ENCODE data around the gene ANGPTL8. TPM values are rescaled to one million over a fixed set of nuclear protein-coding genes. Genes with fewer than 3 reads are reported as not detected.

ANGPTL8 gene
- total and polyA plus RNA-seq, 2 experiments from 2014 or later = not detected

- no peak overlapping the region for H2AFZ ChIP-seq
- H3K79me2 ChIP-seq (replicated peaks; ENCODE audit: insufficient read depth) = no peaks in the 10 kb centered on the region
- H3K4me1 ChIP-seq (ENCODE audit: insufficient read depth) = no peaks in the 10 kb centered on the region; the same call in 1 of the 2 replicates
- H3F3A ChIP-seq (replicated peaks; ENCODE audit: low read depth) = 0 out of 2 replicates have a peak, but pooled peaks cover 11% of the 10 kb centered on the region
- Mint-ChIP-seq H3K36me3 (ENCODE audit: low read depth) (peaks cover 6% of the 10 kb centered on the region), H3K4me1 (peaks cover 3% of the 10 kb centered on the region; the same call in 2 of the 3 replicates), H3K9me3 (no peaks in the 10 kb centered on the region), H3K27ac (no peak overlapping the region), H3K27me3 (ENCODE audit: insufficient read depth, low read depth, poor library complexity) (peaks cover 1% of the 10 kb centered on the region), H3K4me3 (no peak overlapping the region)
- H3K4me3 ChIP-seq = no peak overlapping the region
- no peak for ATAC-seq
- H3K4me2 ChIP-seq = no peak overlapping the region
- no peak overlapping the region for H3K27ac ChIP-seq (ENCODE audit: low read depth)
- no peak for TF ChIP-seq EZH2 (IDR thresholded peaks at IDR 0.05; ENCODE audit: low read depth, unreplicated experiment)
- no peak for TF ChIP-seq ZNF331 (CRISPR knock-in tag; IDR thresholded peaks at IDR 0.05; ENCODE audit: low read depth)
- TF ChIP-seq REST (IDR thresholded peaks at IDR 0.05; ENCODE audit: unreplicated experiment) = no peak
- TF ChIP-seq NANOG (IDR thresholded peaks at IDR 0.05; ENCODE audit: borderline replicate concordance) = no peak
- TF ChIP-seq JUNB (IDR thresholded peaks at IDR 0.05; ENCODE audit: unreplicated experiment) = no peak
- no peak for TF ChIP-seq ZNF114 (CRISPR knock-in tag; IDR thresholded peaks at IDR 0.05)
- TF ChIP-seq, protein P1, sequence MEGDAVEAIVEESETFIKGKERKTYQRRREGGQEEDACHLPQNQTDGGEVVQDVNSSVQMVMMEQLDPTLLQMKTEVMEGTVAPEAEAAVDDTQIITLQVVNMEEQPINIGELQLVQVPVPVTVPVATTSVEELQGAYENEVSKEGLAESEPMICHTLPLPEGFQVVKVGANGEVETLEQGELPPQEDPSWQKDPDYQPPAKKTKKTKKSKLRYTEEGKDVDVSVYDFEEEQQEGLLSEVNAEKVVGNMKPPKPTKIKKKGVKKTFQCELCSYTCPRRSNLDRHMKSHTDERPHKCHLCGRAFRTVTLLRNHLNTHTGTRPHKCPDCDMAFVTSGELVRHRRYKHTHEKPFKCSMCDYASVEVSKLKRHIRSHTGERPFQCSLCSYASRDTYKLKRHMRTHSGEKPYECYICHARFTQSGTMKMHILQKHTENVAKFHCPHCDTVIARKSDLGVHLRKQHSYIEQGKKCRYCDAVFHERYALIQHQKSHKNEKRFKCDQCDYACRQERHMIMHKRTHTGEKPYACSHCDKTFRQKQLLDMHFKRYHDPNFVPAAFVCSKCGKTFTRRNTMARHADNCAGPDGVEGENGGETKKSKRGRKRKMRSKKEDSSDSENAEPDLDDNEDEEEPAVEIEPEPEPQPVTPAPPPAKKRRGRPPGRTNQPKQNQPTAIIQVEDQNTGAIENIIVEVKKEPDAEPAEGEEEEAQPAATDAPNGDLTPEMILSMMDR (conservative IDR thresholded peaks at IDR 0.05; ENCODE audit: low read depth in 2 of 2) = no peak
- no peak for TF ChIP-seq EZH2phosphoT487 (IDR thresholded peaks at IDR 0.05; ENCODE audit: unreplicated experiment)
- no peaks in the 10 kb centered on the region for H3K9me2 ChIP-seq (ENCODE audit: insufficient read depth)
- 0 out of 2 replicates have a peak, but pooled peaks cover 3% of the 10 kb centered on the region for H4K20me1 ChIP-seq (replicated peaks; ENCODE audit: insufficient read depth)
- no peaks in the 10 kb centered on the region for H3K27me3 ChIP-seq (ENCODE audit: insufficient read depth)
- DNase-seq (ENCODE audit: low spot score) = no peak
- 0 out of 2 replicates have a peak, but pooled peaks cover 3% of the 10 kb centered on the region for H3K36me3 ChIP-seq (ENCODE audit: insufficient read depth)
Observed at GRCh38 chr19:11204943-11205349, 34.5 kb upstream of the ANGPTL8 start.

DNA sequence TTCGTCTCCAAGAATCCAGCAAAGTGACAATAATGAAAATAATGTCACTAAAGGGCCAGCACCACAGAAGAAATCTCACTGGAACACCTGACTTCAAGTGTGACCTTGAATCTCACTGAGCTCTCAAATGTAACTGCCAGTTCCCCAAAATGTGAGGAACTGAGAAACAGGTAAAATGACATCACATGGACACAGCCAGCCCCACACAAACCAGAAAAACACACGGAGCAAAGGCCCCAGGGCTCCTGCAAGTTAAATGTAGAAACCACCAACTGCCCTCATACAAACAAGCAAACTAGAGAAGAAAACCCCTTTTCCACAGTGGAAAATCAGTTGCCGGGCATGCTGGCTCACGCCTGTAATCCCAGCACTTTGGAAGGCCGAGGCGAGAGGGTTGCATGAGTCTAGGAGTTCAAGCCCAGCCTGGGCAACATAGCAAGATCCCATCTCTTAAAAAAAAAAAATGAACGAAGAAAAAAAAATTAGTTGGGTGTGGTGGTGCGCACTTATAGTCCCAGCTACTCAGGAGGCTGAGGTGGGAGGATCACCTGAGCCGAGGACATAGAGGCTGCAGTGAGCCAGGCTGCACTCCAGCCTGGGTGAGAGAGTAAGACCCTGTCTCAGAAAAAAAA, 33.4 kb upstream of the ANGPTL8 start:
- Mint-ChIP-seq H3K27me3 (ENCODE audit: insufficient read depth, low read depth, poor library complexity) (peaks cover 3% of the 10 kb centered on the region), H3K4me1 (peaks cover 3% of the 10 kb centered on the region; the same call in 2 of the 3 replicates), H3K4me3 (no peak overlapping the region), H3K9me3 (no peaks in the 10 kb centered on the region), H3K27ac (no peak overlapping the region), H3K36me3 (ENCODE audit: low read depth) (peaks cover 6% of the 10 kb centered on the region)
- H3K4me3 ChIP-seq = no peak overlapping the region
- H3K4me2 ChIP-seq = no peak overlapping the region
- no peaks in the 10 kb centered on the region for H3K27me3 ChIP-seq (ENCODE audit: insufficient read depth)
- H2AFZ ChIP-seq = no peak overlapping the region
- 0 out of 2 replicates have a peak, but pooled peaks cover 3% of the 10 kb centered on the region for H3K36me3 ChIP-seq (ENCODE audit: insufficient read depth)
- no peak for DNase-seq (ENCODE audit: low spot score)
- H3F3A ChIP-seq (replicated peaks; ENCODE audit: low read depth) = 0 out of 2 replicates have a peak, but pooled peaks cover 3% of the 10 kb centered on the region
- no peaks in the 10 kb centered on the region for H3K9me2 ChIP-seq (ENCODE audit: insufficient read depth)
- H3K27ac ChIP-seq (ENCODE audit: low read depth) = no peak overlapping the region
- 0 out of 2 replicates have a peak, but pooled peaks cover 3% of the 10 kb centered on the region for H4K20me1 ChIP-seq (replicated peaks; ENCODE audit: insufficient read depth)
- ATAC-seq = no peak
- H3K79me2 ChIP-seq (replicated peaks; ENCODE audit: insufficient read depth) = no peaks in the 10 kb centered on the region
- H3K4me1 ChIP-seq (ENCODE audit: insufficient read depth) = no peaks in the 10 kb centered on the region; the same call in 1 of the 2 replicates
- TF ChIP-seq ZNF114 (CRISPR knock-in tag; IDR thresholded peaks at IDR 0.05) (no peak), ZNF331 (CRISPR knock-in tag; IDR thresholded peaks at IDR 0.05; ENCODE audit: low read depth) (no peak), JUNB (IDR thresholded peaks at IDR 0.05; ENCODE audit: unreplicated experiment) (no peak), CREB1 (CRISPR knock-in tag; IDR thresholded peaks at IDR 0.05; ENCODE audit: low read depth) (no peak), REST (IDR thresholded peaks at IDR 0.05; ENCODE audit: unreplicated experiment) (no peak), STAT1 (IDR thresholded peaks at IDR 0.05; ENCODE audit: unreplicated experiment) (no peak), EZH2phosphoT487 (IDR thresholded peaks at IDR 0.05; ENCODE audit: unreplicated experiment) (no peak)
- TF ChIP-seq, protein P2, sequence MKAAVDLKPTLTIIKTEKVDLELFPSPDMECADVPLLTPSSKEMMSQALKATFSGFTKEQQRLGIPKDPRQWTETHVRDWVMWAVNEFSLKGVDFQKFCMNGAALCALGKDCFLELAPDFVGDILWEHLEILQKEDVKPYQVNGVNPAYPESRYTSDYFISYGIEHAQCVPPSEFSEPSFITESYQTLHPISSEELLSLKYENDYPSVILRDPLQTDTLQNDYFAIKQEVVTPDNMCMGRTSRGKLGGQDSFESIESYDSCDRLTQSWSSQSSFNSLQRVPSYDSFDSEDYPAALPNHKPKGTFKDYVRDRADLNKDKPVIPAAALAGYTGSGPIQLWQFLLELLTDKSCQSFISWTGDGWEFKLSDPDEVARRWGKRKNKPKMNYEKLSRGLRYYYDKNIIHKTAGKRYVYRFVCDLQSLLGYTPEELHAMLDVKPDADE (IDR thresholded peaks at IDR 0.05) = no peak
